GM19467 (cell line): ENCODE measurements around the gene SYP.

Experiments used
- ATAC-seq: cut with Tn5 transposase; IDR thresholded peaks from one replicate; pipeline ENCODE4 v1.9.1; 2021; ENCODE audit warnings: mild to moderate bottlenecking, moderate library complexity; ENCODE audit not compliant: unreplicated experiment

The SYP gene

GRCh38 chrX:49221868-49222267 is 21.9 kb upstream of the SYP start:
- ATAC-seq, result no peak

- ATAC-seq, result no peak
Observed at GRCh38 chrX:49220100-49220499, 20.1 kb upstream of the SYP start.

DNA sequence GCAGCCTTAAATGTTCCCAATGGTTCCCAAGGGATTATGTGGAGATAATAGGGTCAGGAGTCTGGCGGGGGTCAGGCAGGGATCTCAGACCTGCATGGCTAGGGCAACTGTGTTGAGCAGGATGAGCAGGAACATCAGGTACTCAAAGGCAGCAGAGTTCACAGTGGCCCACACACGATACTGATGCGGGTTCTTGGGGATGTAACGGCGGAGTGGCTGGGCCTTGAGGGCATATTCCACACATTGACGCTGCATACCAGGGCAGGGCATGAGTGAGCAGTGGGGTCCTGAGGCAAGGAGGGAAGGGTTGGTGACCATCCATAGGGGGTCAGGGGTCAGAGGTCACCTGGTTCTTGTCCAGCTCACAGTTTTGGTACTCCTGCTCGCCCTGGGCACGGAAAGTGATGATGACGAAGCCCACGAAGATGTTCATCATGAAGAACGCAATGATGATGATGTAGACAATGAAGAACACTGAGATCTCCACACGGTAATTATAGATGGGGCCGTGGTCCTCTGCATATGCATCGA is 15.1 kb upstream of the SYP start:
- ATAC-seq, result no peak

DNA sequence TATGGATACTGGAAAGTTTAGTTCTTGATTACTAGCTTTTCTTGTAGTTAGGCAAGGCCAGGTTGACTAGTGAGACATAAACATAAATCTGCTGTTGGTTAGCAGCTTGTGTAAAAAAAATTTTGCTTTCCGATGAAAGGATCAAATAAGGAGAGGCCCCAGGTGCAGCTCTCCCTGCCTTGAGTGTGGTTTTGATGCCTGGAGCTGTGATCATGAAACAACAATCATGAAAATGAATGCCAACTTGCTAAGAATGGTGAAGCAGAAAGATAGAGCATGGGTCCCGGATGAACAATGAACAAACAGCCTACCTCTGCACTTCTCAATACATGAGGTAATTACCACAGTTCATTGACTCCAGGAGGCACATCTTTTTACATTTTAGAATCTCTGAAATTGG is 14.4 kb upstream of the SYP start:
- no peak for ATAC-seq

DNA sequence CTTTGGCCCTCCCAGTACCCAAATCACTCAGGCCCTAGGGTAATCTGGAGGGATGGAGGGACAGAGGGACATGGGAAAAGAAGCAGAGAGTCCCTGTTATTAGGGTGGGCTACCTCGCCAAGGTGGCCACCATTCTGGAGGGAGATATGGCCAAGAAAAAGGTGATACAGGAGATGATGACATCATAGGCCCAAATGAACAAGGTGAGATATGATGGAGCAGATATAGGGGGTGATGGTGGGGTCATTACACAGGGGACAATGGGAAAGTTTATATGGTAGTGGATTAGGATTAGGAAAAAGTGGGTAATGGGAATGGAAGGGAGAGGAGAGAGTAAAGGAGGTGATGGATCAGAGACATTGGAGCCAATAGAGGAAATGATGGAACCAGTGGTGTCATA is 12.9 kb upstream of the SYP start:
- ATAC-seq, result no peak

GRCh38 chrX:49212209-49212608 is 12.2 kb upstream of the SYP start:
- no peak for ATAC-seq

- ATAC-seq, result no peak
Observed at GRCh38 chrX:49211074-49211473, 11.1 kb upstream of the SYP start.

DNA sequence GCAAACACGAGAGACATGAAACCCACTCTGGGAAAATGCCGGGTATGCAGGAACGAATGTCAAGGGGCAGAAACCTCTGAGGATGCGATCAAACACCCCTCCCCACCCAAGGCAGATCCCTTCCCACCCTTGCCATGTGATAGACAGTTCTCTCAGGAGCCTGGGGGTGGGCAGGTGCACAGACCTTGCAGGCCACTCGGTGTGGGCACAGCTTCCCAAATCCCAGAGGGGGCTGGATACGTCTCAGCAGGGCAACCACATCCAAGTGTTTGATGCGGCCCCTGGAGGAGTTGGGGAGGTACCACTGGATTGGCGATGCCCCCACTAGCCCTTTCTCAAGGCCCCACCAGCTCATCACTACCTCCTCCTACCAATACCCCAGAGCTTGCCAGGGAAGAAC is 10.4 kb upstream of the SYP start:
- no peak for ATAC-seq

DNA sequence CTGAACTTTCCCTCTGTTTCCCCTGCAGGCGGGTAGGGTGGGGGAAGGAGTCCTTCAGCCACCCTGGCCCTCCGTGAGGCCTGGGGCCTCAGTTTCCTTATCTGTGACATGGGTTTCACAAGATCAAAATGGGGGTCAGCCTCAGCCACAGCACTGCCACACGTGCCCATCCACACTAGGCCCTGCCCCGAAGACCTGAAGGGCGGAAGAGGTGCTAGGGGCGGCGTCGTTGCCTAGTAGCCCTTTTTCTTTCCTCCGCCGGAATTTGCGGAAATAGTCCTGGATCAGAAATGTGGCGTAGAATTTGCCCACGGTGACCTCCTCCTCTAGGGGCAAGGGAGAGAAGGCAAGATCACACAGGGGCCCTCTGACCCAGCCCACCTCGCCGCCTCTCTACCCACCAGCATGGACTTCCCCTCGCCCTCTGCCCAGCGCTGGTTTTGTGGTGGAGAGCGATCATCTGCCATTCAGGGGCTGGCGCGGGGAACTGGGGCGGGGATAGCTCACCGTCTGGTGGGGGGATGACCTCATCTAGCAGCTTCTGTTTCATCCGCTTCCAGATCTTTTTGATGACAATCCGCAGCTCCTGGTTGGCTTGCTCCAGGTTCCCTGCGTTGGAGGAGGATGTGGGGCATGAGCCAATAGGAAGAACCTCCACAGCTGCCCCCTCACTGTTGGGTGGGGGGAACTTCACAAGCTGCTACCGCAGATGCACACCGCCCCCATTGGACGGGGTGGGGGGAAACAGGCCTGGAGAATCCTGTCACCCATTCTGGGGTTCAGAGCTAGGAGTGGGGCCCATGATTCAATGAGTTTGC is 9.7 kb upstream of the SYP start:
- ATAC-seq, result no peak

- no peak for ATAC-seq
Observed at GRCh38 chrX:49208399-49208798, 8.4 kb upstream of the SYP start.

DNA sequence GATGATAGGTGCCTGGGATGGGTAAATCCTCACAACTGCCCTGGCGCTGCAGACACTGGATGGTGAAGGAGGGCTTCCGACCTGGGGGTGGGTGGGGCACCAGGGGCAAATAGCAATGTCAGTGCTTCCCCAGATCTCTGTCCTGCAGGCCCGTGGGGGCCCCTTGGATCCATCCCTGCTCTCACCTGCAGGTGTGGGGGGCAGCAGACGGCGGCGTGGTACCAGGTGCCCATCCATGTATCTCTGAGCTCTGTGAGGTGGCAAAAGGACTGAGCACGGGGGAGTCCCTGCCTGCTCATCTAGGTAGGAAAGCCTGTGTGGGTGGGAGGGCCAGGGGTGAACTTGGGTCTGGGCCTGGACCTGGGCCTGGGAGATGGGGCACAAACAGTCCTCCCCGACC is 6.5 kb upstream of the SYP start:
- ATAC-seq, result no peak

GRCh38 chrX:49205443-49205842 is 5.5 kb upstream of the SYP start:
- ATAC-seq, result no peak

DNA sequence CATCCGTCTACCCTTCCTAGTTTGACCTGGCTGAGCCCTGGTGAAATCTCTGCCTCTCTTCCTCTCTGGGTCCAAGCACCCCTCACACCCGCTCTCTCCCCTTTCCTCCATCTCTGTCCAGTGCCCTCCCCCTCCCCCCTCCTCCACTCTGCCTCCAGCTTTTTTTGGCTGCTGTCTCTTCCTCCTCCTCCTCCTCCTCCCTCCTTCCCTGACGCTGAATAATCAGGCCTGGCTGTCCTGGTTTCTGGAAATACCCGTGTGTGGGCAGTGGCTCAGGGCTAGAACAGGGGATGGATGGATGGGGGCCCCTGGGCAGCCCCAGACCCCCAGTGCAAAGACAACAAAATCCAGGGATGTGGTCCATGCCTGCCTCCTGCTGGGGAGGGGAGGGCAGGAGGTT is 4.7 kb upstream of the SYP start:
- no peak for ATAC-seq

DNA sequence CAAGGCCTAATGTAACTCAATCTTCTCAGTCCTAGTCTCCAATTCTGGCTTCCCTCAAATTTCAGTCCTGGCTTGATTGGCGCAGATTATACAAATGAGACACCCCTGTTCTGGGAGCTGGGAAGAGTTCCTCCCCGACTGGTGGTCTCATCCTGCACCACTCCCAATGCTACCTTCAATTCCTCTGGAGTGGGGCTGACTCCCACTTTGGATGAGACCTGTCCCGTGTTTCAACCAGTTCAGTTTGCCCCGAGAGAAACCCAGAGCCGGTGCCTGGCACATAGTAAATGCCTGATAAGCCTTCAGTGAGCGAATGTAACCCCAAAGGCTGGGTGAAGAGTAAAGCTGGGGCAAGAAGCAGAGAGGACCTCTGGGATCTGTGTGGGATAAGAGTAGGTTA is 4.0 kb upstream of the SYP start:
- no peak for ATAC-seq

DNA sequence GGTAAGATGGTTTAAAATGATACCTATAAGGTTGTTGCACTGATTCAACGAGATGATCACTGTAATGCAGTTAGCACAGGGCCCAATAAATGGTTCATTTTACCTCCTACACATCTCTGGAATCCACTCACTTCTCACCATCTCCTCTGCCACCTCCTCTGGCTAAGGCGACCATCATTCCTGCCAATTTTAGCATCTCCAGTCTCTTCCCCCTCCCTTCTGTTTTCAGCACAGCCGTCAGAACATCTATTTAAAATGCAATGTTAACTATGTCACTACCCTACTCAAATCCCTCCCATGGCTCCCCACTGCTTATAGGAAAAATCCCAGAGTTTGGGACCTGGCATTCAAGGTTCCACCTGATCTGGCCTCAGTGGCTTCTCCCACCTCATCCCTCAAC is 3.5 kb upstream of the SYP start:
- no peak for ATAC-seq

GRCh38 chrX:49202022-49202421 is 2.0 kb upstream of the SYP start:
- ATAC-seq, result no peak

DNA sequence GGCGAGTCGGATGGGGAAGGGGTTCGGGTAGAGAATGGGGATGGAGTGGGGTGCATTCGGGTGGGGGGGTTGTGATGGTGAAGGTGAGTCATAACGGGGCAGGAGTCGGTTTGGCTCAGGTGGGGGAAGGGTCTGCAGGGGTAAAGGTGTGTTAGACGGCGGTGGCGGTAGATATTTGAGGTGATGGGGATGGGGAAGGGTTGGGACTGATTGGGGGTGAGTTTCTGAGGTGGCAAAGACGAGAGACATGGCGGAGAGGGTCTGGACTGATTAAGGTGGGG is 738 bp downstream of the SYP start:
- no peak for ATAC-seq

- ATAC-seq, result no peak
Observed at GRCh38 chrX:49198540-49199314, 1.3 kb downstream of the SYP start.

- ATAC-seq, result no peak
Observed at GRCh38 chrX:49197543-49198087, 2.4 kb downstream of the SYP start.

DNA sequence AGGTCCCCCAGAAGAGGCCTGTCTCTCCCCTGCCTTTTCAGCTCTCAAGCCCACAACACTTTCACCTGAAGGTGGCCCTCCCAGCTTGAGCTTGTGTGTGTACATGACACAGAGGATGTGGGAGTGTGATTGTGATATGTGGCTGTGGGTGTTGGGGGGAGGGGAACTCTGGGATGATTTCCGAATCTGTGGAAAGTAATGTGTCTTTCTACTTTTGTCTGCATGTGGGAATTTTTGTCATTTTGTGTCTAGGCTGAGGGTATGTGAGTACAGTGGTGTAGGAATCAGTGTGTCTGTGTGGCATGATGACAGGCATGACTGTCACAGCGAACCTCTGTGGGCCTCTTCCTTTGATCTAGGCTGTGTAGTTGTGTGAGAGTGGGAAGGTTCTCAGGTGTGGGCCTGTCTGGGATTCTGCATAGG is 6.4 kb downstream of the SYP start:
- no peak for ATAC-seq

GRCh38 chrX:49192722-49193328 is 7.2 kb downstream of the SYP start:
- ATAC-seq, result no peak

GRCh38 chrX:49191574-49192011 is 8.4 kb downstream of the SYP start:
- peak; percentile 12 for ATAC-seq
